Measurements from ENCODE around the gene ABLIM3.

The ABLIM3 gene

DNA sequence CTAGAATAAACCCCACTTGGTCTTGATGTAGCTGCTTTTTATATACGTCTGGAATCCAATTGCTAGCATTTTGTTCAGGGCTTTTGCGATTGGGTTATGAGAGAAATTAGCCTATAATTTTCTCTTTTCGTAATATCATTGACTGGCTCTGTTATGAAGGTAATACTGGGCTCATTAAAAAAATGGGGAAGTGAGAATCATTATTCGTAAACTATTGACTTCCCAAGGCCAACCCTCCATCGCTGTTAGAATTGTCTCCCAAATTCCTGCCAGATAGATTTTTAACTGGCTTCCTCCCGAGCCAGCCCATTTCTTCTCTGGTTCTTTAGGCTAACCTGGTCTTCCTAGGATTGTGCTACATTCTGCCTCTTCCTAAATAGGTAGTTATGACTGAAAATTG lies 168.1 kb downstream of the ABLIM3 start:
- DNase-seq (ENCODE audit: low read depth), result no peak

Measured in stimulated activated CD8-positive, alpha-beta memory T cell treated with anti-CD3 and anti-CD28 coated beads, Interleukin-12 subunit alpha, Interleukin-12 subunit beta, amount 100 ng/mL, for 4 hours (primary cell).